ENCODE data around the gene BLOC1S1. TPM values are rescaled to one million over a fixed set of nuclear protein-coding genes. Genes with fewer than 3 reads are reported as not detected.

Gene BLOC1S1
- total and polyA plus RNA-seq, 10 of the 15 experiments (the other 5 are each of a cell fraction or from before 2014, with no cell fraction given) = 126 to 285 (median 166) TPM

GRCh38 chr12:55717011-55718007 lies 1.5 kb downstream of the BLOC1S1 start (continued):
- no peak for TF ChIP-seq CBX3 (IDR thresholded peaks at IDR 0.05; ENCODE audit: borderline replicate concordance, low read depth)
- TF ChIP-seq CHD1 (IDR thresholded peaks at IDR 0.05; ENCODE audit: low read depth, low read length) = no peak
- TF ChIP-seq ATF2 (IDR thresholded peaks at IDR 0.05; ENCODE audit: low read length) = peak; percentile 59; the same call in 1 of the 2 replicates
- no peak for TF ChIP-seq ZNF687 (IDR thresholded peaks at IDR 0.05)
- TF ChIP-seq CEBPZ (IDR thresholded peaks at IDR 0.05; ENCODE audit: low read depth, low read length) = no peak
- no peak for TF ChIP-seq SRF (IDR thresholded peaks at IDR 0.05; ENCODE audit: low read depth in 2 of 2, low read length in 2 of 2)
- TF ChIP-seq ZNF24 (IDR thresholded peaks at IDR 0.05) = no peak
- no peak for TF ChIP-seq BACH1 (IDR thresholded peaks at IDR 0.05; ENCODE audit: borderline replicate concordance)
- TF ChIP-seq NFYB (IDR thresholded peaks at IDR 0.05; ENCODE audit: insufficient read depth, low read depth, low read length) = no peak
- no peak for TF ChIP-seq PBX3 (IDR thresholded peaks at IDR 0.05; ENCODE audit: insufficient replicate concordance, low read depth, low read length)
- no peak for TF ChIP-seq FOS (IDR thresholded peaks at IDR 0.05; ENCODE audit: borderline replicate concordance, extremely low read depth, insufficient read length)
- no peak for TF ChIP-seq ETV6 (conservative IDR thresholded peaks at IDR 0.05 in 1 of 2, IDR thresholded peaks at IDR 0.05 in 1 of 2; ENCODE audit: borderline replicate concordance in 1 of 2, low read depth in 1 of 2)
- no peak for TF ChIP-seq YY1 (IDR thresholded peaks at IDR 0.05; ENCODE audit: low read depth, low read length)
- no peak for TF ChIP-seq ATF7 (IDR thresholded peaks at IDR 0.05; ENCODE audit: low read depth)
- TF ChIP-seq BCL3 (IDR thresholded peaks at IDR 0.05; ENCODE audit: borderline replicate concordance, insufficient read depth, low read depth, low read length, poor library complexity, severe bottlenecking) = peak; percentile 44
- TF ChIP-seq TAF1 (IDR thresholded peaks at IDR 0.05; ENCODE audit: borderline replicate concordance, low read depth, low read length) = no peak; the same call in 1 of the 2 replicates

Measured in GM12878 (cell line).